Common myeloid progenitor, CD34-positive (primary cell): Measurements from ENCODE around the gene ST7.

Experiments used
- CTCF ChIA-PET: fragments of 350-600 bp; sonication (Branson Sonifier 250); formaldehyde crosslinking; loops from one replicate; lab custom pipeline; 2021; ENCODE audit warnings: antibody characterized with exemption; lab: Charles Lee
- POLR2A ChIA-PET: fragments of 350-600 bp; sonication (Branson Sonifier 250); formaldehyde crosslinking; loops from one replicate; lab custom pipeline; 2021; ENCODE audit warnings: antibody characterized with exemption; lab: Charles Lee
- DNase-seq, 3 donors: peaks; one replicate each; pipeline versions ENCODE4 v3.0.0 to v3.0.0-alpha.2; 2013
- H3K27ac ChIP-seq, 2 experiments: 1 replicate in 1 of 2; 2 replicates in 1 of 2; pipeline ENCODE4 v1.7.0; 2013; ENCODE audit warnings: inconsistent platforms in 2 of 2, low read length in 2 of 2, mild to moderate bottlenecking in 2 of 2, low read depth in 1 of 2, moderate library complexity in 1 of 2; ENCODE audit not compliant: severe bottlenecking in 2 of 2, insufficient read depth in 1 of 2, poor library complexity in 1 of 2
- H3K27me3 ChIP-seq, 5 experiments: replicated peaks in 2 of 5; 1 replicate in 3 of 5; 2 replicates in 2 of 5; pipeline versions ENCODE4 v1.6.1 to v1.7.0; 2013; ENCODE audit warnings: low read length in 4 of 5, mild to moderate bottlenecking in 2 of 5, moderate library complexity in 2 of 5, inconsistent platforms in 1 of 5; ENCODE audit not compliant: insufficient read depth in 5 of 5, control insufficient read depth in 4 of 5
- H3K36me3 ChIP-seq, 4 experiments: 1 replicate in 2 of 4; 2 replicates in 2 of 4; pipeline versions ENCODE4 v1.6.1 to v1.7.0; 2013; ENCODE audit warnings: low read length in 3 of 4, control low read depth in 1 of 4, mild to moderate bottlenecking in 1 of 4; ENCODE audit not compliant: control insufficient read depth in 4 of 4, insufficient read depth in 4 of 4
- H3K4me1 ChIP-seq, 4 experiments: 1 replicate in 3 of 4; 2 replicates in 1 of 4; pipeline versions ENCODE4 v1.6.1 to v1.7.1; 2013; ENCODE audit warnings: low read length in 3 of 4, mild to moderate bottlenecking in 3 of 4, control low read depth in 1 of 4, inconsistent platforms in 1 of 4, moderate library complexity in 1 of 4; ENCODE audit not compliant: control insufficient read depth in 4 of 4, insufficient read depth in 4 of 4; ENCODE audit errors: control extremely low read depth in 1 of 4
- H3K4me3 ChIP-seq, 7 experiments: 1 replicate in 4 of 7; 2 replicates in 3 of 7; pipeline versions ENCODE4 v1.5.1 to v1.7.0; 2013; ENCODE audit warnings: mild to moderate bottlenecking in 7 of 7, low read length in 6 of 7, moderate library complexity in 6 of 7, inconsistent platforms in 2 of 7, low read depth in 2 of 7, control low read depth in 1 of 7; ENCODE audit not compliant: insufficient read depth in 4 of 7, control insufficient read depth in 1 of 7; ENCODE audit errors: extremely low read depth in 1 of 7
- H3K9me3 ChIP-seq, 5 experiments: 1 replicate in 4 of 5; 2 replicates in 1 of 5; pipeline versions ENCODE4 v1.6.1 to v1.7.1; 2013; ENCODE audit warnings: low read length in 4 of 5, mild to moderate bottlenecking in 2 of 5, inconsistent platforms in 1 of 5, low read depth in 1 of 5, moderate library complexity in 1 of 5; ENCODE audit not compliant: control insufficient read depth in 4 of 5, insufficient read depth in 2 of 5; ENCODE audit errors: control extremely low read depth in 1 of 5
- WGBS: methylation state at CpG from one replicate; pipeline ENCODE4 v1.1.5; 2013; ENCODE audit not compliant: insufficient coverage; 5-methylcytosine and 5-hydroxymethylcytosine counted together

The ST7 gene

DNA sequence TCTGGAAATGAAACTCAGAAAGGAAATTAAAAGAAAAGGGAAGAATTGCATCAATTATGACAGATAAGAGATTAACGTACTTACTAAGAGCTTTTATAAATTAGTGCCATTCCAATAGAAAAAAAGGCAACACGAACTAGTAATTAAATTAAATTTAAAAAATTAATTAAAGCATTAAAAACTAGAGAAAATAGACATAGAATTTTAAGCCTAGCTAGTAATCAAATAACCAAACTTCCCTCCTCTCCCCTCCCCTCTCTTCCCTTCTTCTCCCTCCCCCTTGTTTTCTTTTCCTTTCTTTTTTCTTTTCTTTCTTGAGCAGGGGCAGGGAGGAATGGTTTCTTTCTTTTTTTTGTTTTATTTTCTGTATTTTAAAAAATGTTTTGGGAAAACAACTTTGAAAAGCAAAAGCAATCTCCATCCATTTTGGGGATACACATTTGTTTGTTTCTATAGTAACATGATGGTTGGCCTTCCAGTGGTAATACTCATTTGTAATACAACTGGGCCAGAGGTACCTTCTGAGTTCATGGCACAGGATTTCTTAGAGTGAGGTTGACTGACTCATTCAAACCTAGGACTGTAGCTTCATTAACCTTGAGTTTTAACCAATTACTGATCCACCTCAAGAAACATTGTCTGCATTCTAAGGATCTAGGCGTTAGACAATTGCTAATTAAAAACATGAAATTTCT is 132.6 kb downstream of the ST7 start:
- no peak overlapping the region for H3K27ac ChIP-seq
- no peaks in the 10 kb centered on the region for H3K27me3 ChIP-seq
- H3K9me3 ChIP-seq: no peaks in the 10 kb centered on the region
- peaks cover 11 to 51% (median 30%) of the 10 kb centered on the region in 4 experiments for H3K4me1 ChIP-seq
- H3K36me3 ChIP-seq: no peaks in the 10 kb centered on the region
- 100% methylated on average over 1 of the region's 3 CpGs for WGBS
- peak in 2 of 3 donors; percentile 58 to 71 for DNase-seq
- ChIA-PET CTCF (interaction anchor here (0.7 to 1.1 kb wide), 3 partner anchors 15 to 95 kb away, joined by 3 read pairs; no protein-coding TSS in a partner anchor), POLR2A (interaction anchor here (0.6 kb wide), 1 partner anchor 10 kb away, joined by 3 read pairs; no protein-coding TSS in a partner anchor)
- no peak overlapping the region for H3K4me3 ChIP-seq

DNA sequence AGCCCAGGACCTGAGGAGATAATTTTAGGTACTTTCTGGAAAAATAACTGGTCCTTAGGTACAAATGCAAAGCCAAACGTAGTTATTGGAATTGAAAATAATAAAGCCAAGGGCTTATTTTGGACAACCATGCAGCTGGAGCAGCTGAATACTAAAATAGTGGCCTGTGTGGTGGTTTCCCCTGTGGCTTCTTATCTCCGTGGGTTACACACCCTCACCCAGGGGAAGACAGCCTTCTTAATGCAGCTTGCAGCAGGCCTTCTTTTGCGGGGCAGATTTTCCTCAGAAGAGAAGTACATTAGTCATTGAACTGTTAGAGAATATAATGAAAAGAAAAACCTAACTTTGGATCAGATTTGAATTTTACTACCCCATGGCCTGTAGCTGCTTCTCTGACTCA is 133.5 kb downstream of the ST7 start:
- no peak overlapping the region for H3K27ac ChIP-seq
- CTCF ChIA-PET: interaction anchor here (0.7 to 2.3 kb wide), 3 partner anchors 12 to 99 kb away, joined by 3 to 7 read pairs (median 3); no protein-coding TSS in a partner anchor
- POLR2A ChIA-PET: no interaction called here

DNA sequence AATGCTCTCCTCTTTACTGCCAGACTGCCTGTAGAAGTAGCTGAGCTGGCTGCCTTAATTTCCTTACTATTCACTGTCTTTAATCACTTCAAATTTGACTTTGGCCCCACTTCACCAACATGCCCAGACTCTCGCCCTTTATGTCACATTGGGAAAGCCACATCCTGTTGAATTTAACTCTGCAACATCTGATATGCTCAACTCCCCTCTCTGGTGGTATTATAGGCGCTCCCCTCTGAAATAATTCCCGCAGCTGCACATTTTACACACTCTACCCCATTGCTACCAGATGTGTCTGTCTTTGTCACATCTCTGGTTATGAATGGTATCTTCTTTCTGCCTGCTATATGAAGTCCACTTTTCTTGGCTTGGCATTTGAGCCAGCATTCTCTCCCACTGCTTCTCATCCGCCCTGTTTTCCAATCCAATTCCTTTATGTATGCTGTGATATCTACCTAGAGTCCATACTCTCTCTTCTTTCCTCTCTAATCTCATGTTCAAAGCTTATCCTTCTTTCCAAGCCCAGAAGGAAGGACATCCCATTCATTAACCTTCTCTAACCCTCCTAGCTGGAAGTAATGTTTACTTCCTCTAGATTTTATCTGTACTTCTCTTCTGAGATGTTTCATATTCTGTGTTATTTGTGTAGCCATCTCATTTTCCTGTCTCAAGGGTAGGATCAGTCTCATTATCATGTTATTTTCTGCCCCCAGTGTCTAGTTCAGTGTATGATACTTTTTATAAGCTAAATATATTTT is 134.5 kb downstream of the ST7 start:
- ChIA-PET POLR2A (no interaction called here), CTCF (interaction anchor here (1.0 to 2.3 kb wide), 8 partner anchors 8 to 103 kb away, joined by 3 to 7 read pairs (median 4); no protein-coding TSS in a partner anchor)
- Histone ChIP-seq H3K36me3 (no peaks in the 10 kb centered on the region), H3K27ac (peak overlapping the region in 1 of 2 experiments; percentile 18), H3K9me3 (no peaks in the 10 kb centered on the region), H3K4me1 (peaks cover 12 to 63% (median 37%) of the 10 kb centered on the region in 4 experiments), H3K4me3 (peak overlapping the region in 1 of 7 experiments; percentile 36), H3K27me3 (no peaks in the 10 kb centered on the region)
- WGBS: 14% methylated on average over 3 of the region's 4 CpGs
- peak in 1 of 3 donors; percentile 43 for DNase-seq

More for the DNA sequence above, 133.5 kb downstream of the ST7 start:
- no peaks in the 10 kb centered on the region for H3K36me3 ChIP-seq
- WGBS: 29% methylated on average over 2 of the region's 3 CpGs
- H3K27me3 ChIP-seq: no peaks in the 10 kb centered on the region
- H3K4me1 ChIP-seq: peaks cover 12 to 54% (median 32%) of the 10 kb centered on the region in 4 experiments
- H3K9me3 ChIP-seq: no peaks in the 10 kb centered on the region
- peak; percentile 42 to 87 (median 79) for DNase-seq
- H3K4me3 ChIP-seq: peak overlapping the region in 2 of 7 experiments; percentile 24 to 31

DNA sequence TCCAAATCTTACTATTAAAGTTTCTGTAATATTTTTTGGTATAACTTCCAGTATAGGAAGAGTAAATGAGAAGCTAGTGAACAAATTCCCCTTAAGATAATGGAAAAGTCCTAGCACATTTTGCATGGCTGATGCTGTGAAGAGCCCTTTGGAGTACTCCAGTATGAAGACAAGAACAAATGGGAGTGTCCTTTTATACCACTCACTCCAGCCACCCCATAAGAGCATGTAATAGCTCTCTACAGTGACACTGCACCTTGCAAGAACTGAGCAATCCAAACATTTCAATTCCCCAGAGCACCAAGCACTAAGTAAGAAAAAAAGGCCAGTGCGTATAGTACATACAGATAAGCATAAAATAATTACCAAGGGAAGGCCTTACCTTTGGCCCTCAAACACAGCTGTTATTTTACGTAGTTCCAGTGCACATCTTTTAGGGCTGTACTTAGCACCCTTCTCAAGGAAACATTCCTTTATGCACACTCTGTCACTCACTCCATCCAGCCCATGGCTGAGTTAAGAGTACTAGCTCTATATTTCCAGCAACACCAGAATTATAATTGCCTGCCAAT is 135.4 kb downstream of the ST7 start:
- ChIA-PET CTCF (interaction anchor here (0.6 to 2.3 kb wide), 9 partner anchors 9 to 104 kb away, joined by 3 to 7 read pairs (median 3); no protein-coding TSS in a partner anchor), POLR2A (no interaction called here)
- Histone ChIP-seq H3K27ac (no peak overlapping the region), H3K4me3 (no peak overlapping the region), H3K9me3 (no peaks in the 10 kb centered on the region), H3K4me1 (peaks cover 12 to 59% (median 35%) of the 10 kb centered on the region in 4 experiments), H3K36me3 (no peaks in the 10 kb centered on the region), H3K27me3 (no peaks in the 10 kb centered on the region)
- no peak for DNase-seq
- WGBS: no CpG with 5 or more reads among the region's 2 CpGs

DNA sequence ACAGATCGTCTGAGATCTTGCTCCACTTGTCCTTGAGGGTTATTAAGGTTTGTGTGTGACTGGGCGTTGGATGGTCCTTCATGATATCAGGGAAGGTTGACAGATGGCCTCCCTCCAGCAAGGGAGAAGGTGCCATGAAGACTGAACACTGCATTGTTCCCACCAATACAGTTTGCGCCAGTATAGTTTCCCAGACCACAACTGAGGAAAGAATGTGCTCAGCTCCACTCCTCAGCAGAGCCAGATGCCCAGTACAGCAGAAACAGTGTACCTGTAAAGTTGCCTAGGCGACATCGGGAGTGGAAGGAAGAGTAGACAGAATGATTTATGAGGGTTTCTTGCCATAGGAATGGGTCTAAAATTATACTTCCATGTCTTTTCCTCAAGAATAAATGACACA is 137.5 kb downstream of the ST7 start:
- Histone ChIP-seq H3K9me3 (no peaks in the 10 kb centered on the region), H3K27ac (no peak overlapping the region), H3K36me3 (no peaks in the 10 kb centered on the region), H3K4me3 (peak overlapping the region in 1 of 7 experiments; percentile 24), H3K27me3 (no peaks in the 10 kb centered on the region), H3K4me1 (peaks cover 12 to 54% (median 32%) of the 10 kb centered on the region in 4 experiments)
- POLR2A ChIA-PET: interaction anchor here (1.2 kb wide), 1 partner anchor 20 kb away, joined by 3 read pairs; no protein-coding TSS in a partner anchor
- CTCF ChIA-PET: no interaction called here
- DNase-seq: no peak
- 100% methylated on average over 1 of the region's 5 CpGs for WGBS

DNA sequence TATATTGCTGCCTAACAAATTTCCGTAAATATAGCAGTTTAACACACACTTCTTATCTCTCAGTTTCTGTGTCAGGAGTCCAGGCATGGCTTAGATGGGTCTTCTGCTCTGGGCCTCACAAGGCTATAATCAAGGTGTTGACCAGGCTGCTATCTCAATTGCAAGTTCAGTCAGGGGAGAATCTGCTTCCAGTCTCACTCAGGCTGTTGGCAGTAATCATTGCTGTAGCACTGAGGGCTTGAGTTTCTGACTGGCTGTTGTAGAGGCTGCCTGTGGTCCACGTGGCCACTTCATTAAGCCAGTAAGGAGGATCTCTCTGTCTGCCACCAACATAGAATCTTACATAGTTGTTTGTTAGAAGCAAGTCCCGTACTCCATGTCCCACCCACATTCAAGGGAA is 138.4 kb downstream of the ST7 start:
- Histone ChIP-seq H3K36me3 (no peaks in the 10 kb centered on the region), H3K4me1 (peaks cover 12 to 48% (median 28%) of the 10 kb centered on the region in 4 experiments), H3K4me3 (no peak overlapping the region), H3K27me3 (no peaks in the 10 kb centered on the region), H3K9me3 (no peaks in the 10 kb centered on the region), H3K27ac (no peak overlapping the region)
- peak in 1 of 3 donors; percentile 19 for DNase-seq
- CTCF ChIA-PET: interaction anchor here (0.6 kb wide), 1 partner anchor 130 kb away, joined by 3 read pairs; no protein-coding TSS in a partner anchor
- WGBS: 100% methylated on average over 1 of the region's 3 CpGs
- POLR2A ChIA-PET: interaction anchor here (1.2 kb wide), 1 partner anchor 19 kb away, joined by 3 read pairs; no protein-coding TSS in a partner anchor
